Astrocyte (in vitro differentiated cells and primary cell): ENCODE results near the gene GREM1. TPM values are rescaled to one million over a fixed set of nuclear protein-coding genes. Genes with fewer than 3 reads are reported as not detected.

Experiments
- DNase-seq: peaks from one replicate; pipeline ENCODE4 v3.0.0-alpha.2; 2010; ENCODE audit warnings: low read depth
- FAIRE-seq: peaks from 2 replicates; lab custom pipeline; 2011; peaks lifted over from hg19 to GRCh38; lab: Jason Lieb, UNC
- H2AFZ ChIP-seq: 2 replicates; pipeline ENCODE4 v1.6.0; 2012; ENCODE audit warnings: low read depth, low read length, inconsistent platforms
- H3K27ac ChIP-seq: 2 replicates; pipeline ENCODE4 v1.5.1; 2011; ENCODE audit warnings: low read depth, low read length, inconsistent platforms
- H3K27me3 ChIP-seq: 2 replicates; pipeline ENCODE4 v1.6.0; 2011; ENCODE audit warnings: low read length, inconsistent platforms; ENCODE audit not compliant: insufficient read depth
- H3K36me3 ChIP-seq: 2 replicates; pipeline ENCODE4 v1.5.1; 2011; ENCODE audit warnings: low read length, inconsistent platforms; ENCODE audit not compliant: insufficient read depth
- H3K4me1 ChIP-seq: 2 replicates; pipeline ENCODE4 v1.5.1; 2011; ENCODE audit warnings: low read length, inconsistent platforms; ENCODE audit not compliant: insufficient read depth
- H3K4me2 ChIP-seq: 2 replicates; pipeline ENCODE4 v1.6.0; 2012; ENCODE audit warnings: low read length, inconsistent platforms
- H3K4me3 ChIP-seq: 2 replicates; pipeline ENCODE4 v1.5.1; 2011; ENCODE audit warnings: low read depth, mild to moderate bottlenecking, low read length, inconsistent platforms; ENCODE audit not compliant: insufficient read depth
- H3K79me2 ChIP-seq: 2 replicates; pipeline ENCODE4 v1.6.0; 2012; ENCODE audit warnings: mild to moderate bottlenecking, low read length, inconsistent platforms; ENCODE audit not compliant: insufficient read depth
- H3K9ac ChIP-seq: 2 replicates; pipeline ENCODE4 v1.6.0; 2012; ENCODE audit warnings: mild to moderate bottlenecking, low read length, inconsistent platforms
- H3K9me3 ChIP-seq: 2 replicates; pipeline ENCODE4 v1.5.1; 2012; ENCODE audit warnings: low read depth, mild to moderate bottlenecking, low read length, inconsistent platforms; ENCODE audit not compliant: insufficient read depth
- H4K20me1 ChIP-seq: 2 replicates; pipeline ENCODE4 v1.6.0; 2012; ENCODE audit warnings: low read length, inconsistent platforms; ENCODE audit not compliant: insufficient read depth
- H3K27ac Mint-ChIP-seq: one replicate; pipeline ENCODE4 v1.8.0; 2021; ENCODE audit warnings: mild to moderate bottlenecking, mixed read lengths; ENCODE audit not compliant: unreplicated experiment
- H3K27me3 Mint-ChIP-seq: one replicate; pipeline ENCODE4 v1.8.0; 2021; ENCODE audit warnings: low read depth, mixed read lengths; ENCODE audit not compliant: unreplicated experiment
- H3K36me3 Mint-ChIP-seq: one replicate; pipeline ENCODE4 v1.8.0; 2021; ENCODE audit warnings: low read depth, mixed read lengths; ENCODE audit not compliant: unreplicated experiment
- H3K4me1 Mint-ChIP-seq: one replicate; pipeline ENCODE4 v1.8.0; 2021; ENCODE audit warnings: low read depth, mixed read lengths; ENCODE audit not compliant: unreplicated experiment
- H3K4me3 Mint-ChIP-seq: one replicate; pipeline ENCODE4 v1.8.0; 2021; ENCODE audit warnings: mild to moderate bottlenecking, moderate library complexity, mixed read lengths; ENCODE audit not compliant: unreplicated experiment
- H3K9me3 Mint-ChIP-seq: one replicate; pipeline ENCODE4 v1.8.0; 2021; ENCODE audit warnings: mild to moderate bottlenecking, mixed read lengths; ENCODE audit not compliant: unreplicated experiment
- CTCF ChIP-seq: IDR thresholded peaks from 2 replicates; pipeline ENCODE4 v1.5.1; 2011; ENCODE audit warnings: low read depth, mild to moderate bottlenecking, inconsistent platforms, low read length, moderate library complexity; ENCODE audit not compliant: insufficient read depth
- EZH2 ChIP-seq: IDR thresholded peaks from 2 replicates; pipeline ENCODE4 v1.6.1; 2012; ENCODE audit warnings: mild to moderate bottlenecking, low read length, inconsistent platforms; ENCODE audit not compliant: insufficient read depth
- total RNA-seq: library from RNA; stranded (reverse); gene quantifications from 2 replicates; pipeline ENCODE4 v1.2.1, GENCODE V29; 2021

The GREM1 gene
- total RNA-seq, 1 donor from 2014 or later: 112 TPM

- Histone ChIP-seq H3K4me3 (no peak overlapping the region), H2AFZ (no peak overlapping the region), H3K9ac (no peak overlapping the region), H3K4me1 (no peaks in the 10 kb centered on the region), H3K36me3 (no peaks in the 10 kb centered on the region), H3K27me3 (no peaks in the 10 kb centered on the region), H3K79me2 (no peaks in the 10 kb centered on the region), H3K9me3 (no peaks in the 10 kb centered on the region), H3K4me2 (no peak overlapping the region), H3K27ac (no peak overlapping the region), H4K20me1 (no peaks in the 10 kb centered on the region)
- TF ChIP-seq EZH2: no peak
- TF ChIP-seq CTCF: no peak
- no peaks in the 10 kb centered on the region for H3K9me3 Mint-ChIP-seq
- FAIRE-seq (peak; percentile 9), DNase-seq (peak; percentile 51)
- no peaks in the 10 kb centered on the region for H3K27me3 Mint-ChIP-seq
- no peak overlapping the region for H3K27ac Mint-ChIP-seq
- H3K4me3 Mint-ChIP-seq: no peak overlapping the region
- H3K36me3 Mint-ChIP-seq: no peaks in the 10 kb centered on the region
- H3K4me1 Mint-ChIP-seq: peaks cover 3% of the 10 kb centered on the region
Observed at GRCh38 chr15:32671339-32672325, 46.2 kb upstream of the GREM1 start.

- H3K27me3 ChIP-seq: no peaks in the 10 kb centered on the region
- H3K4me1 ChIP-seq: peaks cover 9% of the 10 kb centered on the region
- H3K27ac Mint-ChIP-seq: no peak overlapping the region
- no peaks in the 10 kb centered on the region for H4K20me1 ChIP-seq
- no peak overlapping the region for H3K4me3 Mint-ChIP-seq
- DNase-seq: no peak
- no peak overlapping the region for H2AFZ ChIP-seq
- H3K36me3 Mint-ChIP-seq: no peaks in the 10 kb centered on the region
- FAIRE-seq: no peak
- H3K36me3 ChIP-seq: no peaks in the 10 kb centered on the region
- H3K9ac ChIP-seq: no peak overlapping the region
- H3K9me3 ChIP-seq: no peaks in the 10 kb centered on the region
- H3K4me1 Mint-ChIP-seq: peaks cover 3% of the 10 kb centered on the region
- H3K27ac ChIP-seq: no peak overlapping the region
- H3K79me2 ChIP-seq: no peaks in the 10 kb centered on the region
- TF ChIP-seq EZH2 (no peak), CTCF (no peak)
- no peak overlapping the region for H3K4me2 ChIP-seq
- no peaks in the 10 kb centered on the region for H3K27me3 Mint-ChIP-seq
- no peaks in the 10 kb centered on the region for H3K9me3 Mint-ChIP-seq
- no peak overlapping the region for H3K4me3 ChIP-seq
Observed at GRCh38 chr15:32674681-32675080, 43.1 kb upstream of the GREM1 start.

- Mint-ChIP-seq H3K9me3 (no peaks in the 10 kb centered on the region), H3K4me3 (no peak overlapping the region), H3K27ac (no peak overlapping the region), H3K27me3 (no peaks in the 10 kb centered on the region), H3K4me1 (no peaks in the 10 kb centered on the region), H3K36me3 (no peaks in the 10 kb centered on the region)
- Histone ChIP-seq H3K27me3 (no peaks in the 10 kb centered on the region), H3K4me1 (peaks cover 9% of the 10 kb centered on the region), H3K9ac (no peak overlapping the region), H4K20me1 (no peaks in the 10 kb centered on the region), H3K27ac (no peak overlapping the region), H3K9me3 (no peaks in the 10 kb centered on the region), H2AFZ (no peak overlapping the region), H3K4me2 (no peak overlapping the region), H3K36me3 (no peaks in the 10 kb centered on the region), H3K79me2 (no peaks in the 10 kb centered on the region), H3K4me3 (no peak overlapping the region)
- no peak for TF ChIP-seq EZH2
- TF ChIP-seq CTCF: no peak
- FAIRE-seq (peak; percentile 69), DNase-seq (no peak)
Observed at GRCh38 chr15:32675466-32675865, 42.3 kb upstream of the GREM1 start.
